ENCODE measurements around the gene MYO16.

DNA sequence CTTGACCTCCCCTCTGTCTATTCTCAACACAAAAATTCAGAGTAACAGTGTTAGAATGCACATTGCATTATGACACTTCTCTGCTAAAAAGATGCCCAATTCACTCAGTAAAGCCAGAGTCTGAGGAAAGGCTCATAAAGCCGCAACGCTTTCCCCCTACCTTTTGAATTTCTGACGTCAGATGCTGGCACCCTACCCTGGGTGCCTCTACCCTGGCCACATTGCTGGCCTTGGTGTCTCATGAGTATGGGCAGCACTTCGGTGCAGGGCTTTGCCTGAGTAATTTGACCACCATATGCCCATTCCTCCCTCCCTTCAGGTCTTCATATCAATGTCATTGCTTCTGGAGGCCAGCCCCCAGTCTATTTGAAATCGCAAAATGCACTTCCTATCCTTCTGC is 229.3 kb downstream of the MYO16 start:
- no peak for TF ChIP-seq REST (IDR thresholded peaks at IDR 0.05; ENCODE audit: borderline replicate concordance)
- TF ChIP-seq, protein P1, sequence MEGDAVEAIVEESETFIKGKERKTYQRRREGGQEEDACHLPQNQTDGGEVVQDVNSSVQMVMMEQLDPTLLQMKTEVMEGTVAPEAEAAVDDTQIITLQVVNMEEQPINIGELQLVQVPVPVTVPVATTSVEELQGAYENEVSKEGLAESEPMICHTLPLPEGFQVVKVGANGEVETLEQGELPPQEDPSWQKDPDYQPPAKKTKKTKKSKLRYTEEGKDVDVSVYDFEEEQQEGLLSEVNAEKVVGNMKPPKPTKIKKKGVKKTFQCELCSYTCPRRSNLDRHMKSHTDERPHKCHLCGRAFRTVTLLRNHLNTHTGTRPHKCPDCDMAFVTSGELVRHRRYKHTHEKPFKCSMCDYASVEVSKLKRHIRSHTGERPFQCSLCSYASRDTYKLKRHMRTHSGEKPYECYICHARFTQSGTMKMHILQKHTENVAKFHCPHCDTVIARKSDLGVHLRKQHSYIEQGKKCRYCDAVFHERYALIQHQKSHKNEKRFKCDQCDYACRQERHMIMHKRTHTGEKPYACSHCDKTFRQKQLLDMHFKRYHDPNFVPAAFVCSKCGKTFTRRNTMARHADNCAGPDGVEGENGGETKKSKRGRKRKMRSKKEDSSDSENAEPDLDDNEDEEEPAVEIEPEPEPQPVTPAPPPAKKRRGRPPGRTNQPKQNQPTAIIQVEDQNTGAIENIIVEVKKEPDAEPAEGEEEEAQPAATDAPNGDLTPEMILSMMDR (IDR thresholded peaks at IDR 0.05; ENCODE audit: poor library complexity, severe bottlenecking) = no peak

Data from neural cell (in vitro differentiated cells).